Tongue (tissue), 2 donors: ENCODE results near the gene CRHR2. TPM values are rescaled to one million over a fixed set of nuclear protein-coding genes. Genes with fewer than 3 reads are reported as not detected.
"Not testable (repeated sequence)": the region's sequence is repeated elsewhere in the genome, so short reads cannot be mapped to it uniquely, and the experiment has no call there.

Experiments
- DNase-seq: peaks from one replicate; pipeline ENCODE4 v3.0.0-alpha.2; 2015
- total RNA-seq: library from RNA; depleted of rRNA; stranded (reverse); fragments of >200 nt; gene quantifications from one replicate; pipeline ENCODE4 v1.2.3, GENCODE V29; 2014

The CRHR2 gene
- 0.51 TPM for total RNA-seq

DNA sequence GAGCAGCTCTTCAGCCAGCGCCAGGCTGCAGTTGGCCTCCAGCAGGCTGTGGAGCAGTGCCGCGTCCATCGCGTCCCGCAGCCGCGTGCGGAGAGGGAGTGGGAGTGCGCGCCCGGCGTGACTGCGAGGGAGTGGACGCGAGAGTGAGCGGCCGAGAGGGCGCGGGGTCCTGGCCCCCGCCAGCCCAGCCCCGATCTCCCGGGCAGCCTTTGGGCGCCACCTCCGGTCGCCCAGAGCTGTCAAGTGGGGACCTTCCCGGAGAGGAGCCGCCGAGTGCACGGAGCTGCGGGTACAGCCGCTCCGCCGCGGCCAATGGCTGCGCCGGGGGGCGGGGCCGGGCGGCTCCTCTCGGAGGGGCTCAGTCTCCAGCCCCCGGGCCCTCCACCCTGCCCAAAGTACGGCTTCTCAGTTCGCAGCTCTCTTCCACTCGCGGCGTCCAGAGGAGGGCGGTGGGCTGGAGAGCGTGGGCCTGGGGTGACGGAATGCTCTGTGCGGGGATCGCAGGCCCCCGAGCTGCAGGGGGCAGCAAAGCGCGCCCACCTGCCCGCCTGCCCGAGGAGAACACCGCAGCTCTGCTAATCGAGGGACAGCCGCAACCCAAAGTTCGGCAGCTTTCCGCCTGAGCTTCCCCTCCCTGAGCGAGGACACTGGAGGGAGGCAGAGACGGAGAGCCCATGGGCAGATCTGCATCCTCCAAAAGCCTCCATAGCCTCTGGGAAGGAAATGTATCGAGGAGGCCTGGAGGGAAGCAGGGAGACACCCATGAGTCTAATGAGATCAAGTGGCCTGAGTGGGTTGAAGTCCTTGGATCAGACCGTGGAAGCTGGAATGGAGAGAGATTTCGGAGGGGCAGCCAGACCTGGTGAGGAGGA is at the start of gene CRHR2:
Gene CRHR2 (minus strand): TSS at position 245 of the 872 bp plus-strand sequence. CDS start 176 bp downstream, at position 69.
- peak; percentile 38 for DNase-seq

GRCh38 chr7:30731581-30731980 is 49.3 kb upstream of the CRHR2 start:
- no peak for DNase-seq

DNA sequence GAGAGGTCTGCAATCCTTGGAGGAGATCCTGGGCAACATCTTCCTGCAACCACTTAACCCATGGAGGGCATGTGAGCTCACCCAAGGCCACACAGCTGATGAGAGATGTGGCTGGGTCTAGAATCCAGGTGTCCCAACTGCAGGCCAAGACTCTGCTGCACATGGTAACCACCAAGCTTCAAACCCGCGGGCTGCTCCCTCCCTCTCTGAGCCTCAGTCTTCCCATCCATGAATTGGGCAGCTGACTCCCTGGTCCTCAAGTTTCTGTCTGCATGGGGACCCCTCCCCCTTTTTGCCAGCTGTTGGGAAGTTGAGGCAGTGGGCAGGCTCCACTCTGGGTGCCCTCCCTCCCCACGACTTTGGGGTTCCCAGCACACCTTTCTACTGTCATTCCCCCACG is 48.7 kb upstream of the CRHR2 start:
- DNase-seq = no peak

GRCh38 chr7:30730097-30730496 is 47.8 kb upstream of the CRHR2 start:
- DNase-seq = no peak

DNA sequence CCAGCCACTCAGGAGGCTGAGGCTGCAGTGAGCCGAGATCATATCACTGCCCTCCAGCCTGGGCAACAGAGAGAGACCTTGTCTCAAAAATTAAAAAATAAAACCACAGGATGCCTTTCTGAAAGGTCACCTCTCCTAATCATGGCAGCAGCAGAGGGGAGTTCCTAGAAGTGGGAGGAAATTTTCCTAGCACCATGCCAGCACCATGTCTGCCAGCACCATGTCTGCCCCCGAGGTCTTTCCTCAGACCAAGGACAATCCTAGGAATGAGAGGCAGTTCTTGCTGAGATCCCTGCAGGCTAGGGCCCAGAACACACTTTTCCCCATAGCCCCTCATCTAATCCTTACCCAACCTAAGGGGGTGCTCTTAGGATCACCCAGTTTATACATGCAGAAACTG is 47.4 kb upstream of the CRHR2 start:
- DNase-seq = no peak

- DNase-seq = no peak
Measured at GRCh38 chr7:30728591-30729100, 46.4 kb upstream of the CRHR2 start.

- no peak for DNase-seq
Measured at GRCh38 chr7:30727061-30727945, 45.0 kb upstream of the CRHR2 start.

- no peak for DNase-seq
Measured at GRCh38 chr7:30726296-30727006, 44.2 kb upstream of the CRHR2 start.

DNA sequence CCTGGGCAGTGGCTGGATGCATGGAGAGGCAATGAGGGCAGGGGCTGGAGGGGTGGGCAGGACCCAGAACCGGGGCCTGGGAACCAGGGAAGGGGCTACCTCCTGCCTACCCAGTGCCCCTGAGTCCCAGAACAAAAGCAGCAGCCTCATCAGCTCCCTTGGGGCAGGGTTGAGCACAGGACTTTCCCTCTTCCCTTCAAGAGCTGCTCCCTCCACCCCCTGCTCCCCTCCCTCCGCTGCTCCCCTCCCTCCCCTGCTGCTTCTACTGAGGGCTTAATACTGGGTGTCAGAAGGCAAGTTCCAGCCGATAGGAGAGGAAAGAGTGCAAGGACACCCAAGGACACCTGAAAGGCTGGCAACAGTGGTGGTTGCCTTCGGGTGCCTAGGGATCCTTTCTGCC is 41.5 kb upstream of the CRHR2 start:
- DNase-seq = no peak

DNA sequence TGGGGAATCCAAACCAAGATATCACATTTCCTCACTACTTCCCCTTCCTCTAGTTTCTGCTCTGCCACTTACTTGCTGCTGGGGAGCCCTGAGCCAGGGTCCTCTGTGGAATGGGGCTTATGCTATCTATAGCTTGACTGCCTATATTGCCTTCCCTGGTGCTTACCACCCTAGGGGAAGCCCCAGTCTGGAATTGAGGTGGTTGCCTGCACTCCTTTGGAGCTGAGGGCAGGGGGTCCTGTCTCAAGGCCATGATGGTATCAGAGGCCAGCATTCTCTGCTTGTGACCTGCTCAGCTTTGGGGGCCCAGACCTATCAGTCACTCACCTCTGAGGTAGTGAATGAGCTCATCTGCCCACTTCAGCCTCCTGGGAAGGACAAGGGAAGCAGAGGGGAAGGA is 40.4 kb upstream of the CRHR2 start:
- DNase-seq = no peak

GRCh38 chr7:30722187-30722586 is 39.9 kb upstream of the CRHR2 start:
- no peak for DNase-seq

DNA sequence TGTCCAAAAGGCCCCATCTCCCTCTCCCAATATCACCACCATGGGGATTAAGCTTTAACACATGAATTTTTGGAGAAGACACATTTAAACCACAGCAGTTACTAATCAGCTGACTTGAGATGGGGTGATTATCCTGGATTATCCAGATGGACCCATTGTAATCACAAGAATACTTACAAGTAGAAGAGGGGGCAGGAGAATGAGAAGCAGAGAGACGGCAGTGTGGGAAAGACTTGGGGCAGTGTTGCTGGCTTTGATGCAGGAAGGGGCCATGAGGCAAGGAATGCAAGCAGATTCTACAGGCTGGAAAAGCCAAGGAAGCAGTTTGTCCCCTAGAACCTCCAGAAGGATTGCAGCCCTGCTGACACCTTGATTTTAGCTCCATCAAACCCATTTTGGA is 39.0 kb upstream of the CRHR2 start:
- DNase-seq = no peak

- not testable (repeated sequence) for DNase-seq
Measured at GRCh38 chr7:30719434-30719833, 37.2 kb upstream of the CRHR2 start.

GRCh38 chr7:30717181-30717580 is 34.9 kb upstream of the CRHR2 start:
- DNase-seq = no peak

DNA sequence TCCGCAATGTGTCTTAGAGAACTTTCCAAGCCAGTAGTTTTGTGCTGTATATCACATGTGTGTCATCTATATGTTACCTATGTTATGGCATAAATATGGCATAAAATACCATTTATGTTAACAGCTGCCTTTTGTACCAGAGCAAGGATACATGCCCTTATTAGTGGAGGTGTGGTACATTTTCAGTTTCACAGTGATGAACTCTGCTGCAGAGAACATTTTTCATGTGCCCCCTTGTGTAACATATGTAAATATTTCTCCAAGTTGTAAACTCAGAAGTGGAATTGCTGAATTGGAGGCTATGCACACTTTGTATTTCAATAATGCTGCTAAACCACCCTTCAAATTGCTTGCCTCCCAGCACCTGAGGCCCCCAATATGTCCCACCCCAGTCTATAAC is 31.9 kb upstream of the CRHR2 start:
- DNase-seq = no peak

GRCh38 chr7:30713392-30713791 is 31.1 kb upstream of the CRHR2 start:
- DNase-seq = no peak

DNA sequence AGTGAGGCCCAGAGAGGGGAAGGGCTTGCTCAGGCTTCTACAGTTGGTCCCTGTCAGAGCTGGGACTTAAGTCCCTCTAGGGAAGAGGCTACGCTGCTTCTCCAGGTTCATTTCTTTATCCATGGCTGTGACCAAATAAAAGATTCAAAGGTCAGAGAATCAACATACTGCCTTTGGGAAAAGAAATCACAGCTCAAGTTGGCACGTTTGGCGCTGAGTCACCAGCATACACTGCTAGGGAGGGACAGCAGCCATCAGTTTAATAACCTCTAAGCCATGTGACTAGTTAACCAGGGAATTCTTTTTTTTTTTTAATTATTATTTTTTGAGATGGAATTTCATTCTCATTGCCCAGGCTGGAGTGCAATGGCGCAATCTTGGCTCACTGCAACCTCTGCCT is 28.4 kb upstream of the CRHR2 start:
- no peak for DNase-seq

DNA sequence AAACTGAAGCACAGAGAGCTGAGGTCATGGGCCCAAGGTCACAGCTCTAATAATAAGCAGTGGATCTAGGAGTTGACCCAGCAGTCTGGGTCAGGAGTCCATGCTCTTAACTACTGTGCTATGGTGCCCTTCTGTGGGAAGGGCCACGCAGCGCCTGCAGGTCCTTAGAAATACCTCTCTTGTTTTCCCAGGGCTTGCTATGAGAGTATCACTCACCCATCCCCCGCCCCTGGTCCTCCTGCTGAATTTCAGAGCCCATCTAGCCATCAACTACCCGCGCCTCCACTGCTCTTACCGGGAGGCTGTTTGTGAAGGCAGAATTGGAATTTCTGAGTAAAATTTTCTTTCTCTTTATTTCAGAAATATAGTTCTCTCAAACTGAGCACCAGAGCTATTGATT is 27.3 kb upstream of the CRHR2 start:
- no peak for DNase-seq

DNA sequence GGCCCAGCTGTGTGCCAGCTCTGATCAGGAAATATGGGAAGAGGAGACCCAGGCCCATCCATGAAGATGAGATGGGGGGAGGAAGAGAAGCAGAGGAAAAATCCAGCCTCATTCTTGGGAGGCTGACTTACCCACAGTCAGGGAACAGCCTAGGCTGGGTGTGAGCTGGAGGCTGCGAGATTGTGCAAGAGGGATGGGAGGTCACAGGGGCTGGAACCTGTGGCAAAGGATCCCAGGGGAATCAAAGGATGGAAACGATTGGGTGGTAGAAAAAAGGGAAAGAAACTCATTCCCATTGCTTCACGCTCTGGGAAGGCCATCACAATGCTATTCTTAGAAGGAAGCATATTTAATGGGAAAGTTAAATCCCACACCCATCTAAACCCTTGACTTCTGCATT is 26.7 kb upstream of the CRHR2 start:
- DNase-seq = no peak

DNA sequence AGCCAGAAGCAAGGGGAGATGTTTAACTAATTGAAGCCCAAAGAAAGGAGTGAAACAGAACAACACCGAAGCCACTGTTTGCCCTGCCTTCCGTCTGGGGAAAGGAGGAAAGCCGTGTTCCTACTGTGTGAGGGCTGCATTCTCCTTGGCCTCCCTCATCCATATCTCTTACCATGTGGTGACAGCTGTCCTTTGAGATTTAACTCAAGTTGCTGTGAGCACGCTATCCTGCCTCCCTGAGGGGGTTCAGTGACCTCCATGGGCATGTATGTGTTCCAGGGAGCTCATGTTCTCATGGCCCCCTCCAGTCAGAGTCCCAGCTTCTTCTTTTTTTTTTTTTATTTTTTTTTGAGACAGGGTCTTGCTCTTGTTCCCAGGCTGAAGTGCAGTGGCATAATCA is 26.2 kb upstream of the CRHR2 start:
- DNase-seq = no peak

DNA sequence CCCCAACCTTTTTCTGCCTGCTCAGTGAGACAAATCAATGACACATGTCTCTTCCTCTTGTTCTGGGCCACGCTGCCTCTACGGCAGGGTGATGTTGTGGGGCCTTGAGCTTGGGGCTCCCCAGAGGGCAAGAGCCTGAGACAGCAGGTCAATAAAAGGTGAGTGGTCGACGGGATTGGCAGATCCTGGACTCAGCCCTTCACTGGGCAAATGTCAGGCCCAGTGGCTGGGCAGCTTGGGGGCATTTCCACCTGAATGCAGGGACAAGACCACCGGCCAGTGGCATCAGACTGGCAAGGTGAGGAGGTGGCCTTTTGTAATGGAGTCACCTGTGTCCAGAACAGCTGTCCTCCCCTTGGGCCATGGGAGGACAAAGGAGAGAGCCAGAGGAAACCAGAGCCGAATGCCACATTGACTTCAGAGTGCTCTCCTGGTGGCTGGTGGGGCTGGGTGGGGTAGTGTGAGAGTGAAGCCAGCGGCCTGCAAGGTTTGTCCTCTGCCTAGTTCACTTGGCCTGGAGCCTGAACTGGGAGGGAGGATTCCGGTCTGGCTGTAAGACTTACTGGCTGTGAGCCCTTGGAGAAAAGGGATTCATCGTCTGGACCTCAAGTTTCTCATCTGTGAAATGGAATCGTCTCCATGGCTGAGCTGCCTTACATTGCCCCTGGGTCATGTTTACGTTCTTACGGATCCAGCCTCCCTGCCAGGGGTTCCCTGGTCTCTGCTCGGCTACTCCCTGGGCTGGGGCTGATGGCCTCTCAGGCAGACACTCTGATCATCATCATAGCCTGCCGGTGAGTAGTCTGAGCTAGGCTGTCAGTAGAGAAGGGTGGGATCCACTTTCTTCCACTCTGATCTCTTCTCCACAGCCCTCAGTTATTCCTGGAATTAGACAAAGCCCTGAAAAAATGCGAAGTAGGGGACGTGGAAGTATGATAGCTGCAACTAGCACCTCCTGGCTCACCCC is 25.4 kb upstream of the CRHR2 start:
- DNase-seq = no peak
